ENCODE results near the gene GALR1. TPM values are rescaled to one million over a fixed set of nuclear protein-coding genes. Genes with fewer than 3 reads are reported as not detected.
"Not testable (repeated sequence)": the region's sequence is repeated elsewhere in the genome, so short reads cannot be mapped to it uniquely, and the experiment has no call there.

The GALR1 gene
- total RNA-seq, 4 donors from 2014 or later: under 0.01 to 0.33 (median 0.16) TPM

DNA sequence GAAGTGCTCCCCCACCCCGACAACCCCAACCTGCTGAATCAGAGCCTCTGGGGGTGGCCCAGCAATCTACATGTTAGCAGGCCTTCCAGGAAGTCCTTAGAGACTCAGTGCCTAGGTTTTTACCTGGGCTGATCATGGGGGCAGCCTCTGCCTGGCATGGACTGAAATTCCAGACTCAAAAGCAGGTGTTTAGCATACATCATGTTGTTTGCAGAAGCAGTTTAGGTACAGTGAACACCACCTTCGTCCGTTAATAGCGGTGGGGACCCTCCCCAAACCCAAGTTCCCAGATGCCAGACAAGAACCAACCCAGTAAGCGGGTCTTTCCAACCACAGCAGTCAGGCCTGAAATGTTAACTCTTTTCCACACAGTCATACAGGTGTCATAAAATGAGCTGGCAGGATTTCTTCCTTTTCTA, 26.4 kb upstream of the GALR1 start:
- no peaks in the 10 kb centered on the region for H3K36me3 ChIP-seq
- H3K27ac ChIP-seq (replicated peaks in 1 of 4): no peak overlapping the region
- TF ChIP-seq, protein P1, sequence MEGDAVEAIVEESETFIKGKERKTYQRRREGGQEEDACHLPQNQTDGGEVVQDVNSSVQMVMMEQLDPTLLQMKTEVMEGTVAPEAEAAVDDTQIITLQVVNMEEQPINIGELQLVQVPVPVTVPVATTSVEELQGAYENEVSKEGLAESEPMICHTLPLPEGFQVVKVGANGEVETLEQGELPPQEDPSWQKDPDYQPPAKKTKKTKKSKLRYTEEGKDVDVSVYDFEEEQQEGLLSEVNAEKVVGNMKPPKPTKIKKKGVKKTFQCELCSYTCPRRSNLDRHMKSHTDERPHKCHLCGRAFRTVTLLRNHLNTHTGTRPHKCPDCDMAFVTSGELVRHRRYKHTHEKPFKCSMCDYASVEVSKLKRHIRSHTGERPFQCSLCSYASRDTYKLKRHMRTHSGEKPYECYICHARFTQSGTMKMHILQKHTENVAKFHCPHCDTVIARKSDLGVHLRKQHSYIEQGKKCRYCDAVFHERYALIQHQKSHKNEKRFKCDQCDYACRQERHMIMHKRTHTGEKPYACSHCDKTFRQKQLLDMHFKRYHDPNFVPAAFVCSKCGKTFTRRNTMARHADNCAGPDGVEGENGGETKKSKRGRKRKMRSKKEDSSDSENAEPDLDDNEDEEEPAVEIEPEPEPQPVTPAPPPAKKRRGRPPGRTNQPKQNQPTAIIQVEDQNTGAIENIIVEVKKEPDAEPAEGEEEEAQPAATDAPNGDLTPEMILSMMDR (IDR thresholded peaks at IDR 0.05): no peak
- TF ChIP-seq POLR2AphosphoS5 (IDR thresholded peaks at IDR 0.05) (no peak), POLR2A (IDR thresholded peaks at IDR 0.05; ENCODE audit: low read depth) (no peak), EP300 (IDR thresholded peaks at IDR 0.05) (no peak)
- H3K4me3 ChIP-seq: no peak overlapping the region
- H3K4me1 ChIP-seq: no peaks in the 10 kb centered on the region
- no peaks in the 10 kb centered on the region for H3K9me3 ChIP-seq
- 90% methylated on average over 5 of the region's 5 CpGs for WGBS
- no peak for DNase-seq (ENCODE audit: extremely low spot score)
- intact Hi-C loops (cut with DNase I): no loop called here
- no peaks in the 10 kb centered on the region for H3K27me3 ChIP-seq

GRCh38 chr18:77223653-77224052, 26.0 kb upstream of the GALR1 start:
- no peak for DNase-seq (ENCODE audit: extremely low spot score)
- H3K4me1 ChIP-seq: no peaks in the 10 kb centered on the region
- H3K27ac ChIP-seq (replicated peaks in 1 of 4): no peak overlapping the region
- intact Hi-C loops (cut with DNase I): no loop called here
- TF ChIP-seq, protein P1 (IDR thresholded peaks at IDR 0.05): no peak
- TF ChIP-seq EP300 (IDR thresholded peaks at IDR 0.05) (no peak), POLR2A (IDR thresholded peaks at IDR 0.05; ENCODE audit: low read depth) (no peak), POLR2AphosphoS5 (IDR thresholded peaks at IDR 0.05) (no peak)
- WGBS: 69% methylated on average over 2 of the region's 2 CpGs
- no peaks in the 10 kb centered on the region for H3K36me3 ChIP-seq
- H3K27me3 ChIP-seq: no peaks in the 10 kb centered on the region
- no peaks in the 10 kb centered on the region for H3K9me3 ChIP-seq
- no peak overlapping the region for H3K4me3 ChIP-seq

- intact Hi-C loops (cut with DNase I): no loop called here
- no peak for DNase-seq (ENCODE audit: extremely low spot score)
- H3K27me3 ChIP-seq: peaks cover 0 to 15% (median 0%) of the 10 kb centered on the region in 4 donors
- H3K4me1 ChIP-seq: no peaks in the 10 kb centered on the region
- no peaks in the 10 kb centered on the region for H3K36me3 ChIP-seq
- WGBS: 73% methylated on average over 1 of the region's 1 CpG
- no peak overlapping the region for H3K4me3 ChIP-seq
- peaks cover 0 to 5% (median 0%) of the 10 kb centered on the region in 4 donors for H3K9me3 ChIP-seq
- TF ChIP-seq, protein P1 (IDR thresholded peaks at IDR 0.05): no peak
- no peak for TF ChIP-seq EP300 (IDR thresholded peaks at IDR 0.05)
- no peak for TF ChIP-seq POLR2AphosphoS5 (IDR thresholded peaks at IDR 0.05)
- TF ChIP-seq POLR2A (IDR thresholded peaks at IDR 0.05; ENCODE audit: low read depth): no peak
- H3K27ac ChIP-seq (replicated peaks in 1 of 4): no peak overlapping the region
Measured at GRCh38 chr18:77230645-77231044, 19.0 kb upstream of the GALR1 start.

- Histone ChIP-seq H3K4me3 (no peak overlapping the region), H3K27me3 (peaks cover 0 to 15% (median 0%) of the 10 kb centered on the region in 4 donors), H3K36me3 (no peaks in the 10 kb centered on the region), H3K4me1 (no peaks in the 10 kb centered on the region), H3K9me3 (peaks cover 0 to 25% (median 19%) of the 10 kb centered on the region in 4 donors), H3K27ac (replicated peaks in 1 of 4) (no peak overlapping the region)
- DNase-seq (ENCODE audit: extremely low spot score): no peak
- TF ChIP-seq, protein P1 (IDR thresholded peaks at IDR 0.05): no peak
- TF ChIP-seq POLR2A (IDR thresholded peaks at IDR 0.05; ENCODE audit: low read depth): no peak
- 94% methylated on average over 12 of the region's 16 CpGs for WGBS
- intact Hi-C loops (cut with DNase I): no loop called here
Measured at GRCh38 chr18:77234504-77235365, 14.9 kb upstream of the GALR1 start.

- DNase-seq (ENCODE audit: extremely low spot score); H3K27ac ChIP-seq (replicated peaks in 1 of 4); H3K4me3 ChIP-seq; H3K4me1 ChIP-seq; intact Hi-C loops (cut with DNase I); H3K36me3 ChIP-seq: not testable (repeated sequence)
- WGBS: 90% methylated on average over 5 of the region's 5 CpGs
- Histone ChIP-seq H3K27me3 (peaks cover 0 to 21% (median 0%) of the 10 kb centered on the region in 4 donors), H3K9me3 (peaks cover 0 to 38% (median 29%) of the 10 kb centered on the region in 4 donors)
Measured at GRCh38 chr18:77239285-77239684, 10.4 kb upstream of the GALR1 start.
